Liver (tissue), 9 donors: ENCODE results near the gene PRSS37. TPM values are rescaled to one million over a fixed set of nuclear protein-coding genes. Genes with fewer than 3 reads are reported as not detected.

Experiments used
- DNase-seq: peaks from one replicate; pipeline ENCODE4 v3.0.0-alpha.2; 2017; ENCODE audit warnings: low spot score
- H3K27ac ChIP-seq, 2 donors: one replicate each; pipeline ENCODE4 v1.7.0; 2013; ENCODE audit warnings: inconsistent platforms in 2 of 2, low read length in 2 of 2, control low read depth in 1 of 2, low read depth in 1 of 2, mild to moderate bottlenecking in 1 of 2
- H3K27me3 ChIP-seq, 4 donors: one replicate each; pipeline versions ENCODE4 v1.6.1 to v1.7.0; 2013; ENCODE audit warnings: low read length in 3 of 4, inconsistent platforms in 1 of 4, mild to moderate bottlenecking in 1 of 4, moderate library complexity in 1 of 4; ENCODE audit not compliant: control insufficient read depth in 4 of 4, insufficient read depth in 4 of 4
- H3K36me3 ChIP-seq, 4 donors: one replicate each; pipeline versions ENCODE4 v1.6.1 to v1.7.0; 2013; ENCODE audit warnings: low read length in 3 of 4, mild to moderate bottlenecking in 3 of 4, low read depth in 1 of 4, moderate library complexity in 1 of 4; ENCODE audit not compliant: control insufficient read depth in 4 of 4, insufficient read depth in 3 of 4
- H3K4me1 ChIP-seq, 4 donors: one replicate each; pipeline versions ENCODE4 v1.6.1 to v1.7.0; 2013; ENCODE audit warnings: low read length in 3 of 4, mild to moderate bottlenecking in 3 of 4, moderate library complexity in 1 of 4; ENCODE audit not compliant: control insufficient read depth in 4 of 4, insufficient read depth in 4 of 4
- H3K4me3 ChIP-seq, 3 donors: one replicate each; pipeline versions ENCODE4 v1.6.1 to v1.7.0; 2013; ENCODE audit warnings: low read length in 3 of 3, control low read depth in 1 of 3, low read depth in 1 of 3, mild to moderate bottlenecking in 1 of 3
- H3K9ac ChIP-seq, 2 donors: one replicate each; pipeline ENCODE4 v1.7.0; 2013; ENCODE audit warnings: low read length in 2 of 2, mild to moderate bottlenecking in 2 of 2, moderate library complexity in 2 of 2, control low read depth in 1 of 2, low read depth in 1 of 2
- H3K9me3 ChIP-seq, 4 donors: one replicate each; pipeline versions ENCODE4 v1.6.1 to v1.7.0; 2013; ENCODE audit warnings: low read length in 3 of 4; ENCODE audit not compliant: control insufficient read depth in 4 of 4
- EGR1 ChIP-seq, 2 donors: IDR thresholded peaks; 2 replicates each; pipeline ENCODE4 v1.6.1; 2016 to 2018; ENCODE audit warnings: antibody characterized with exemption in 2 of 2, low read depth in 2 of 2
- FOXA1 ChIP-seq: IDR thresholded peaks from 2 replicates; pipeline ENCODE4 v1.6.1; 2016; ENCODE audit warnings: antibody characterized with exemption
- FOXA2 ChIP-seq: IDR thresholded peaks from 2 replicates; pipeline ENCODE4 v1.6.1; 2016; ENCODE audit warnings: antibody characterized with exemption
- GABPA ChIP-seq, 2 donors: IDR thresholded peaks in 1 of 2; conservative IDR thresholded peaks in 1 of 2; 2 replicates each; pipeline ENCODE4 v1.6.1; 2016; ENCODE audit warnings: antibody characterized with exemption in 2 of 2, mild to moderate bottlenecking in 1 of 2, moderate library complexity in 1 of 2
- RAD21 ChIP-seq, 2 donors: IDR thresholded peaks; 2 replicates each; pipeline ENCODE4 v1.6.1; 2016; ENCODE audit warnings: antibody characterized with exemption in 2 of 2, mild to moderate bottlenecking in 2 of 2
- RXRA ChIP-seq, 2 donors: IDR thresholded peaks; 2 replicates each; pipeline ENCODE4 v1.6.1; 2017 to 2018; ENCODE audit warnings: antibody characterized with exemption in 2 of 2, mild to moderate bottlenecking in 1 of 2
- TAF1 ChIP-seq: conservative IDR thresholded peaks from 2 replicates; pipeline ENCODE4 v1.6.1; 2016; ENCODE audit warnings: antibody characterized with exemption, mild to moderate bottlenecking
- YY1 ChIP-seq: IDR thresholded peaks from 2 replicates; pipeline ENCODE4 v1.6.1; 2016; ENCODE audit warnings: antibody characterized with exemption, mild to moderate bottlenecking
- ZBTB33 ChIP-seq: IDR thresholded peaks from 2 replicates; pipeline ENCODE4 v1.6.1; 2016; ENCODE audit warnings: antibody characterized with exemption
- WGBS: extraction: QIAGEN DNeasy Blood & Tissue Kit; methylation state at CpG from one replicate; pipeline ENCODE4 v1.1.7; 2013; 5-methylcytosine and 5-hydroxymethylcytosine counted together
- polyA plus RNA-seq, 2 donors: library from polyadenylated mRNA; stranded (reverse) in 1 of 2; unstranded in 1 of 2; fragments of 200-250 nt in 1 of 2; fragments of >200 nt in 1 of 2; fragmentation: Nextera tagmentation in 1 of 2; extraction: Ambion mirVana in 1 of 2; gene quantifications; one replicate each; pipeline versions ENCODE4 v1.2.1 to v1.2.3, GENCODE V29; 2013 to 2015
- total RNA-seq, 2 donors: library from RNA; depleted of rRNA; stranded (reverse); fragments of >200 nt; gene quantifications; one replicate each; pipeline ENCODE4 v1.2.3, GENCODE V29; 2014
- TF ChIP-seq, protein P1 (sequence below): IDR thresholded peaks from 2 replicates; pipeline ENCODE4 v1.6.1; 2016; ENCODE audit warnings: antibody characterized with exemption
- TF ChIP-seq, protein P2 (sequence below): IDR thresholded peaks from 2 replicates; pipeline ENCODE4 v1.6.1; 2016; ENCODE audit warnings: antibody characterized with exemption
- donor health status: healthy.
- donor health status: healthy.
- donor health status: healthy.
- donor health status: healthy.
- donor health status: healthy.

Gene PRSS37
- total and polyA plus RNA-seq, 4 donors = 0.08 TPM; not detected in 3

GRCh38 chr7:141820067-141820466 is 21.2 kb downstream of the PRSS37 start:
- no peak overlapping the region for H3K27ac ChIP-seq
- H3K9ac ChIP-seq = no peak overlapping the region
- no peak overlapping the region for H3K4me3 ChIP-seq
- H3K9me3 ChIP-seq = peaks cover 2 to 11% (median 2%) of the 10 kb centered on the region in 4 donors
- TF ChIP-seq RXRA (IDR thresholded peaks at IDR 0.05) = no peak
- no peak for TF ChIP-seq ZBTB33
- no peak for TF ChIP-seq TAF1
- no peak for TF ChIP-seq FOXA2
- TF ChIP-seq, protein P1, sequence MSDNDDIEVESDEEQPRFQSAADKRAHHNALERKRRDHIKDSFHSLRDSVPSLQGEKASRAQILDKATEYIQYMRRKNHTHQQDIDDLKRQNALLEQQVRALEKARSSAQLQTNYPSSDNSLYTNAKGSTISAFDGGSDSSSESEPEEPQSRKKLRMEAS = no peak
- no peak for TF ChIP-seq EGR1 (IDR thresholded peaks at IDR 0.05; ENCODE audit: low read depth in 2 of 2)
- no peak for TF ChIP-seq RAD21 (IDR thresholded peaks at IDR 0.05)
- TF ChIP-seq GABPA (IDR thresholded peaks at IDR 0.05 in 1 of 2, conservative IDR thresholded peaks at IDR 0.05 in 1 of 2) = no peak
- TF ChIP-seq, protein P2, sequence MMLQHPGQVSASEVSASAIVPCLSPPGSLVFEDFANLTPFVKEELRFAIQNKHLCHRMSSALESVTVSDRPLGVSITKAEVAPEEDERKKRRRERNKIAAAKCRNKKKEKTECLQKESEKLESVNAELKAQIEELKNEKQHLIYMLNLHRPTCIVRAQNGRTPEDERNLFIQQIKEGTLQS = no peak
- no peaks in the 10 kb centered on the region for H3K27me3 ChIP-seq
- no peaks in the 10 kb centered on the region for H3K4me1 ChIP-seq
- DNase-seq = no peak
- WGBS = 90% methylated on average over 1 of the region's 1 CpG
- no peaks in the 10 kb centered on the region for H3K36me3 ChIP-seq

DNA sequence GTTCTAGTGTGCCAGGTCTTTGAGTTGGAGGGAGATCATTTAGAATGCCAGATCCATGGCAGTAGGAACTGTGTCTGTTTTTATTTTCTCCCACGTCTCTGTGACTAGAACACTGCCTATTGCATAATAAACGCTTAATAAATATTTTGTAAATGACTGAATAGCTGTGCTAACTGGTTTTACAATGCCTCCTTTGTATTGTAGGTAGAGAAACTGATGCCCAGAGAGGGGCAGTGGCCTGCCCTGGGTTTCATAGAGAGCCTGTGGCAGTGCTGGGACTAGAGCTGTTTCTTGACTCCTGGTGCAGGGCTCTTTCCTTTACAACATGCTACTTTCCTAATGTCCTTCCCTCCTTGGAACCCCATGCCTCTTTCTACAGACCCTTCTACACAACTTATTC is 48.8 kb downstream of the PRSS37 start:
- no peak for TF ChIP-seq YY1
- TF ChIP-seq RXRA (IDR thresholded peaks at IDR 0.05) = no peak
- TF ChIP-seq, protein P1 = no peak
- TF ChIP-seq FOXA1 = no peak
- no peak for TF ChIP-seq RAD21 (IDR thresholded peaks at IDR 0.05)
- H3K9me3 ChIP-seq = no peaks in the 10 kb centered on the region
- no peak overlapping the region for H3K27ac ChIP-seq
- 90% methylated on average over 2 of the region's 2 CpGs for WGBS
- no peak for DNase-seq
- H3K36me3 ChIP-seq = no peaks in the 10 kb centered on the region
- no peaks in the 10 kb centered on the region for H3K27me3 ChIP-seq
- H3K4me1 ChIP-seq = no peaks in the 10 kb centered on the region
- H3K9ac ChIP-seq = no peak overlapping the region
- H3K4me3 ChIP-seq = no peak overlapping the region

GRCh38 chr7:141789917-141790316 is 51.4 kb downstream of the PRSS37 start, which contains the start of gene TAS2R5:
TSS of gene TAS2R5 (plus strand) at chr7:141790217. CDS start at chr7:141790362, 145 bp downstream.
- no peak for DNase-seq
- 82% methylated on average over 5 of the region's 5 CpGs for WGBS
- H3K9ac ChIP-seq = no peak within 1 kb of the TSS
- no peaks in the 10 kb centered on the region for H3K36me3 ChIP-seq
- no peaks in the 10 kb centered on the region for H3K9me3 ChIP-seq
- H3K27me3 ChIP-seq = no peaks in the 10 kb centered on the region
- H3K4me1 ChIP-seq = no peaks in the 10 kb centered on the region
- no peak for TF ChIP-seq RXRA (IDR thresholded peaks at IDR 0.05)
- TF ChIP-seq, protein P1 = no peak
- no peak within 1 kb of the TSS for H3K27ac ChIP-seq
- H3K4me3 ChIP-seq = no peak within 1 kb of the TSS
